Measurements from ENCODE around the gene SEMA4G.

SEMA4G gene

DNA sequence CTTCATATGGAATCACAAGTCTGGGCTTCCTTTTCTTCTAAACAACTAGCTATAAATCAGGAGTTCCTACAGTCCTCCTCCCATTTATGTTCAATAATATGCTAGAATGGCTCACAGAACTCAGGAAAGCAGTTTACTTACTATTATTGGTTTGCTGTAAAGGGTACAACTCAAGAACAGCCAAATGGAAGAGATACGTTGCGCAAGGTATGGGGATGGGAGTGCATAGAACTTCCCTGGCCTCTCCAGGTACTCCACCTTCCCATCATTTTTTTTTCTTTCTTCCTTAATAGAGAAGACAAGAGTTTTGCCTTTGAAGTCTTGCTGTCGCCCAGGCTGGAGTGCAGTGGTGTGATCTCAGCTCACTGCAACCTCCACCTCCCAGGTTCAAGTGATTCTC lies 27.1 kb upstream of the SEMA4G start:
- peak in 1 of 11 experiments; percentile 41; a peak in 1 of 22 replicates for TF ChIP-seq Cebpa-rat (IDR thresholded peaks at IDR 0.05)
- H3K9me3 ChIP-seq (replicated peaks in 1 of 11): no peaks in the 10 kb centered on the region

GRCh38 chr10:100943508-100943907 lies 25.8 kb upstream of the SEMA4G start:
- peaks cover 0 to 9% (median 0%) of the 10 kb centered on the region in 10 experiments; a peak in 5 of 20 replicates for H3K4me1 ChIP-seq
- no peaks in the 10 kb centered on the region for H3K9me3 ChIP-seq (replicated peaks in 1 of 11)
- no peak overlapping the region for H3K4me2 ChIP-seq
- peaks cover 0 to 28% (median 0%) of the 10 kb centered on the region in 11 experiments; a peak in 2 of 22 replicates for H4K20me1 ChIP-seq
- H3K27ac ChIP-seq: no peak overlapping the region
- peaks cover 91 to 99% (median 96%) of the 10 kb centered on the region in 11 experiments for H3K36me3 ChIP-seq
- H3K4me3 ChIP-seq: no peak overlapping the region
- no peaks in the 10 kb centered on the region for H3K27me3 ChIP-seq
- H3K9ac ChIP-seq: no peak overlapping the region
- no peak for TF ChIP-seq Cebpa-rat (IDR thresholded peaks at IDR 0.05)

More for the DNA sequence above, 27.1 kb upstream of the SEMA4G start:
- no peak overlapping the region for H3K27ac ChIP-seq
- no peaks in the 10 kb centered on the region for H3K27me3 ChIP-seq
- H3K9ac ChIP-seq: no peak overlapping the region
- H3K4me3 ChIP-seq: no peak overlapping the region
- H3K4me1 ChIP-seq: peaks cover 0 to 9% (median 0%) of the 10 kb centered on the region in 10 experiments; a peak in 5 of 20 replicates
- peaks cover 91 to 99% (median 96%) of the 10 kb centered on the region in 11 experiments for H3K36me3 ChIP-seq
- peaks cover 0 to 25% (median 0%) of the 10 kb centered on the region in 11 experiments; a peak in 4 of 22 replicates for H4K20me1 ChIP-seq
- H3K4me2 ChIP-seq: no peak overlapping the region

GRCh38 chr10:100945754-100946153 lies 23.6 kb upstream of the SEMA4G start:
- Histone ChIP-seq H3K27ac (no peak overlapping the region), H3K36me3 (peaks cover 94 to 100% (median 98%) of the 10 kb centered on the region in 11 experiments)

GRCh38 chr10:100948916-100949315 lies 20.4 kb upstream of the SEMA4G start:
- Histone ChIP-seq H3K27me3 (no peaks in the 10 kb centered on the region), H3K4me2 (no peak overlapping the region), H3K9ac (no peak overlapping the region), H3K9me3 (replicated peaks in 1 of 11) (no peaks in the 10 kb centered on the region), H3K4me3 (no peak overlapping the region), H3K36me3 (peaks cover 94 to 100% (median 99%) of the 10 kb centered on the region in 11 experiments), H4K20me1 (peaks cover 0 to 16% (median 0%) of the 10 kb centered on the region in 11 experiments; a peak in 3 of 22 replicates), H3K27ac (no peak overlapping the region), H3K4me1 (no peaks in the 10 kb centered on the region)
- no peak for TF ChIP-seq Cebpa-rat (IDR thresholded peaks at IDR 0.05)

More at GRCh38 chr10:100945754-100946153, 23.6 kb upstream of the SEMA4G start:
- no peak for TF ChIP-seq Cebpa-rat (IDR thresholded peaks at IDR 0.05)
- Histone ChIP-seq H3K9me3 (replicated peaks in 1 of 11) (no peaks in the 10 kb centered on the region), H3K4me2 (no peak overlapping the region), H3K27me3 (no peaks in the 10 kb centered on the region), H4K20me1 (peaks cover 0 to 28% (median 0%) of the 10 kb centered on the region in 11 experiments; a peak in 2 of 22 replicates), H3K4me1 (no peaks in the 10 kb centered on the region), H3K9ac (no peak overlapping the region), H3K4me3 (no peak overlapping the region)

DNA sequence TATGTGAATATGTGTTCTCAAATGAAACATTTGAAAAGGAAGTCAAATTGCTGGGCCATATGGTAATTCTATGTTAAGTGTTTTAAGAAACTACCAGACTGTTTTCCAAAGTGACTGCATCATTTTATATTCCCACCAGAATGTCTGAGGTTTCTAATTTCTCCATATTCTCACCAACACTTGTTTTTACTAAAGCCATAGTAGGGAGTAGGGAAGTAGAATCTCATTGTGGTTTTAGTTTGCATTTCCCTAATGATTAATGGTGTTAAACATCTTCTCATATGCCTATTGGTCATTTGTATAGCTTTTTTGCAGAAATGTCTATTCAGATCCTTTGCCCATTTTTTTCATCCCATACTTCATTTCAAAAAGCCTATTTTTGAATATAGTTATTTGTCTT lies 9.1 kb upstream of the SEMA4G start:
- H3K36me3 ChIP-seq: peaks cover 83 to 100% (median 95%) of the 10 kb centered on the region in 11 experiments
- no peak overlapping the region for H3K27ac ChIP-seq
- no peak for TF ChIP-seq Cebpa-rat (IDR thresholded peaks at IDR 0.05)
- no peak overlapping the region for H3K9ac ChIP-seq
- no peaks in the 10 kb centered on the region for H3K27me3 ChIP-seq
- no peak overlapping the region for H3K4me3 ChIP-seq
- no peak overlapping the region for H3K4me2 ChIP-seq
- H4K20me1 ChIP-seq: peaks cover 0 to 28% (median 0%) of the 10 kb centered on the region in 11 experiments; a peak in 5 of 22 replicates
- no peaks in the 10 kb centered on the region for H3K9me3 ChIP-seq (replicated peaks in 1 of 11)
- peaks cover 0 to 13% (median 0%) of the 10 kb centered on the region in 10 experiments; a peak in 2 of 20 replicates for H3K4me1 ChIP-seq

DNA sequence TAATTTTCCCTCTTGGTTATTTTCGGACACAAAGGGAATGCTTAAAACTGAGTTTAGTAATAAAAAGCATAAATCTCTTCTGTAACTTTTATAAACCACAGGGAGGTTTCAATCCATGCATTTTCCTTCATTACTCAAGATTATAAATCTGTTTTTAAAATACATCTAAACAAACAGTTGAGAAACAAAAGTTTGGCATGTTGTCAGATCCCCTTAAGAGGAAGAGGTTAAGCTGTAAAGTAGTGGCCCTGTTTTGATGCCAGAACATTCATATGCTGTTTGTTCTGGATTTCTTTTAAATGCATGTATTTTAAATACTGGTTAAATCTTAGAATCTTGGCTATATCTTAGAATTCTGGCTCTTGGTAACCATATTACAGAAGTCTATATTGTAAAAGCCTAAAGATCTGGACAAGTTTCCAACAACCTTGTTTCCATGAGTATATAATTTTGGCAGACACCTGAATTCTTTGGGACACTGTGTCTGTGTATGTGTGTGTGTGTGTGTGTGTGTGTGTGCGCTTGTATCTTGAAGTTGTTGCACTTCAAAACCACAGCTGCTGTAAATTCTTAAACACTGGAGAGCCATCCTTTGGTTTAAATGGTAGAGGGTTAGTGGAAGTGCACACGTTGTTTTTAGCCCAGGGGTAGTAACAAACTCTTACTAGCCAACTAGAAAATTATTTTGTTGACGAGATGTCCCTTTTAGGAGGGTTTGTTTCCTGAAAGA lies 6.8 kb upstream of the SEMA4G start:
- peaks cover 67 to 96% (median 88%) of the 10 kb centered on the region in 11 experiments for H3K36me3 ChIP-seq

DNA sequence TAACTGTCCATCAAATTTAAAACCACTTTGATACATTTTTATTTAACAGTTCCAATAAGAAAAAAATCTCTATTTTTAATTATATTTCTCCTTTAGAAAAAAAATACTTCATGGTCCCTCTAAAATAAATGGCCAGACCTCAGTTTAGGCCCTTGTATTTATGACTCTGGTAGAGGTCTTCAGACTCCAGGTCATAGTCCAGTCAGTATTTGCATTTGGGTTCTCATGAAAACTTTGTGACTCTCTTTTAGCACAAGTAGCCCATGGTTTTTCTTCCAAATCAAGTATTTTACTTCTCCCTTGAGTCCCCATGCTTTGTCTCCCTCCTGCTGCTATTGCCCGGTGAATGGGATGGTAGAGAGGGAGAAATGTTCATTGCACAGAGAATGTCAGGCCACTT lies 5.5 kb upstream of the SEMA4G start:
- Histone ChIP-seq H3K9ac (no peak overlapping the region), H3K4me3 (no peak overlapping the region), H3K4me1 (peaks cover 0 to 23% (median 3%) of the 10 kb centered on the region in 10 experiments; a peak in 12 of 20 replicates), H4K20me1 (peaks cover 0 to 21% (median 0%) of the 10 kb centered on the region in 11 experiments; a peak in 4 of 22 replicates), H3K4me2 (no peak overlapping the region), H3K36me3 (peaks cover 54 to 83% (median 75%) of the 10 kb centered on the region in 11 experiments), H3K9me3 (replicated peaks in 1 of 11) (no peaks in the 10 kb centered on the region), H3K27me3 (0 out of 22 replicates have a peak, but pooled peaks cover 0 to 2% (median 0%) of the 10 kb centered on the region in 11 experiments), H3K27ac (no peak overlapping the region)
- no peak for TF ChIP-seq Cebpa-rat (IDR thresholded peaks at IDR 0.05)

More for the DNA sequence above, 6.8 kb upstream of the SEMA4G start:
- TF ChIP-seq Cebpa-rat (IDR thresholded peaks at IDR 0.05): no peak
- Histone ChIP-seq H3K9me3 (replicated peaks in 1 of 11) (no peaks in the 10 kb centered on the region), H4K20me1 (peaks cover 0 to 28% (median 0%) of the 10 kb centered on the region in 11 experiments; a peak in 4 of 22 replicates), H3K9ac (no peak overlapping the region), H3K27me3 (no peaks in the 10 kb centered on the region), H3K27ac (no peak overlapping the region), H3K4me2 (no peak overlapping the region), H3K4me1 (peaks cover 0 to 13% (median 0%) of the 10 kb centered on the region in 10 experiments; a peak in 2 of 20 replicates), H3K4me3 (no peak overlapping the region)

DNA sequence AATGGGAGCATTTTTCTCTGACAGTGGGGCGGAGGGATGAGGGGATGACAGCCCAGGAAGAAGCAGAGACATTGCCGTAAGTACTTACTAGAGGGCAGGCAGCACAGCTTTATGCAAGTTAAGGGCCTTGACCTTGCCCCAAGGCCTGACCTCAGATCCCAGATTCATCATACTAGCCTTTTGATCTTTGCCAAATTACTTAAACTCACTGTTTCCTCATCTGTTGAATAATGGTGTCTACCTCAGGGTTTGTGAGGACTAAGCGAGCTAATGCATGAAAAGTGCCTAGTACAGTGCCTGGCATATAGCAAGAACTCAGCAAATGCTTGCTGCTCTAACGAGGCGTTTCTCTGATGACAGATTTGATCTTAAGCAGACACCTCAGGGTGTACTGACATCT lies 3.5 kb upstream of the SEMA4G start:
- Histone ChIP-seq H3K27me3 (peaks cover 0 to 12% (median 0%) of the 10 kb centered on the region in 11 experiments; a peak in 8 of 22 replicates), H3K4me3 (no peak overlapping the region), H3K4me1 (peaks cover 10 to 18% (median 13%) of the 10 kb centered on the region in 10 experiments), H3K27ac (no peak overlapping the region), H3K4me2 (no peak overlapping the region), H3K9me3 (replicated peaks in 1 of 11) (no peaks in the 10 kb centered on the region), H3K9ac (no peak overlapping the region), H3K36me3 (peaks cover 38 to 65% (median 57%) of the 10 kb centered on the region in 11 experiments), H4K20me1 (peaks cover 0 to 7% (median 0%) of the 10 kb centered on the region in 11 experiments; a peak in 4 of 22 replicates)
- TF ChIP-seq Cebpa-rat (IDR thresholded peaks at IDR 0.05): no peak

DNA sequence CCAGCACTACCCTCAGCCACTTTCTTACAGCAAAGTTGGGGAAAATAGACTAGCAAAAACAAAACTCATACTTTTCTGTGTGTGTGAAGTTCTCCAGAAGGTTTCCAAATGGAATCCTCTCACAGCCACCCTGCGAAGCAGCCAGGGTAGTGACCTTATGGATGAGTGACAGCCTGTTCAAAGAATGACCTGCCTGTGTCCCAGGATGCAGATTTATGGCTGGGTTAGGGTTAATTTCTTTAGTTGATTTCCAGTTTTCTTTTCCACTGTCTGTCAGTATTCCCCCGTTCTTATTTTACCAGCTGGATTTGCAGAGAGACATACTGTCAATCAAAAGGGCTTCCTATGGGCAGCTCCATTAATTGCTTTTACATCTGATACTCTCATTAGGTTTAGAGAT lies 2.4 kb upstream of the SEMA4G start:
- no peak for TF ChIP-seq Cebpa-rat (IDR thresholded peaks at IDR 0.05)
- no peak overlapping the region for H3K4me2 ChIP-seq
- H3K36me3 ChIP-seq: peaks cover 29 to 54% (median 48%) of the 10 kb centered on the region in 11 experiments
- H3K9ac ChIP-seq: no peak overlapping the region
- no peak overlapping the region for H3K27ac ChIP-seq
- H3K9me3 ChIP-seq (replicated peaks in 1 of 11): no peaks in the 10 kb centered on the region
- H3K4me1 ChIP-seq: peaks cover 10 to 18% (median 13%) of the 10 kb centered on the region in 10 experiments
- peaks cover 0 to 12% (median 0%) of the 10 kb centered on the region in 11 experiments; a peak in 5 of 22 replicates for H4K20me1 ChIP-seq
- H3K4me3 ChIP-seq: no peak overlapping the region
- peaks cover 0 to 12% (median 0%) of the 10 kb centered on the region in 11 experiments; a peak in 8 of 22 replicates for H3K27me3 ChIP-seq
